ENCODE measurements around the gene HDDC3. TPM values are rescaled to one million over a fixed set of nuclear protein-coding genes. Genes with fewer than 3 reads are reported as not detected.

Gene HDDC3
- total and polyA plus RNA-seq, 8 donors = 12.1 to 22.1 (median 19.2) TPM; not detected in 2

DNA sequence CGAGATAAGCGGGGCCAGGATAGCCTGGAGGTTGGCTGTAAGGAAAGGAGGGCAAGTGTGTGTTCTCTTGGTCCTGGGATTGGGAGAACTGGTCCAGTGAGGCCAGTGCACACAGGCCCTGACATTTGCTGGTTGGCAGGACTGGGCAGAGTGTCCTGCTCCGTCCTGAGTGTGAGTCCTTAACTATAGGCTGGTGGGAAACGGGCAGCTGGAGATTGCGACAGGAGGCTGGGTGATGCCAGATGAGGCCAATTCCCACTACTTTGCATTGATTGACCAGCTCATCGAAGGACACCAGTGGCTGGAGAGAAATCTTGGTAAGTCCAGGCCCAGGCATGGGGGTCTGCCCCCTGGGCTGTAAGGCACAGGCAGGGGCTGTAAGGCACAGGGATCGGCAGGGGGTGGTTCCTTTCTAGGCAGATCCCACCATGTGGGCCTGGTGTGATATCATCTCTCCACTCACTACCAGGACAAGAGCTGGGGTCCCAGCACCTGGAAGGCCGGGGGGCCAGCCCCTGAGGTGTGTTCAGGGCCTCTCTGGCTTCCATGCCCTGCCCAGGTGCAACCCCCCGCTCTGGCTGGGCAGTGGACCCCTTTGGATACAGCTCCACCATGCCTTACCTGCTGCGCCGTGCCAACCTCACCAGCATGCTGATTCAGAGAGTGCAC is 26.0 kb downstream of the HDDC3 start:
- intact Hi-C loops (cut with DNase I; ENCODE audit: low total_unique reads) = no loop called here
- Histone ChIP-seq H3K27me3 (no peaks in the 10 kb centered on the region), H3K4me1 (peaks cover 19 to 38% (median 30%) of the 10 kb centered on the region in 4 donors), H3K36me3 (peaks cover 60 to 67% (median 66%) of the 10 kb centered on the region in 4 donors), H3K4me3 (no peak overlapping the region), H3K27ac (no peak overlapping the region), H3K9me3 (no peaks in the 10 kb centered on the region)
- 91 to 98% (median 96%) methylated on average over 8 to 11 of the region's 11 CpGs for WGBS, 5 donors
- no peak for TF ChIP-seq POLR2A (IDR thresholded peaks at IDR 0.05)
- TF ChIP-seq, protein P1, sequence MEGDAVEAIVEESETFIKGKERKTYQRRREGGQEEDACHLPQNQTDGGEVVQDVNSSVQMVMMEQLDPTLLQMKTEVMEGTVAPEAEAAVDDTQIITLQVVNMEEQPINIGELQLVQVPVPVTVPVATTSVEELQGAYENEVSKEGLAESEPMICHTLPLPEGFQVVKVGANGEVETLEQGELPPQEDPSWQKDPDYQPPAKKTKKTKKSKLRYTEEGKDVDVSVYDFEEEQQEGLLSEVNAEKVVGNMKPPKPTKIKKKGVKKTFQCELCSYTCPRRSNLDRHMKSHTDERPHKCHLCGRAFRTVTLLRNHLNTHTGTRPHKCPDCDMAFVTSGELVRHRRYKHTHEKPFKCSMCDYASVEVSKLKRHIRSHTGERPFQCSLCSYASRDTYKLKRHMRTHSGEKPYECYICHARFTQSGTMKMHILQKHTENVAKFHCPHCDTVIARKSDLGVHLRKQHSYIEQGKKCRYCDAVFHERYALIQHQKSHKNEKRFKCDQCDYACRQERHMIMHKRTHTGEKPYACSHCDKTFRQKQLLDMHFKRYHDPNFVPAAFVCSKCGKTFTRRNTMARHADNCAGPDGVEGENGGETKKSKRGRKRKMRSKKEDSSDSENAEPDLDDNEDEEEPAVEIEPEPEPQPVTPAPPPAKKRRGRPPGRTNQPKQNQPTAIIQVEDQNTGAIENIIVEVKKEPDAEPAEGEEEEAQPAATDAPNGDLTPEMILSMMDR (IDR thresholded peaks at IDR 0.05) = no peak
- DNase-seq = no peak

DNA sequence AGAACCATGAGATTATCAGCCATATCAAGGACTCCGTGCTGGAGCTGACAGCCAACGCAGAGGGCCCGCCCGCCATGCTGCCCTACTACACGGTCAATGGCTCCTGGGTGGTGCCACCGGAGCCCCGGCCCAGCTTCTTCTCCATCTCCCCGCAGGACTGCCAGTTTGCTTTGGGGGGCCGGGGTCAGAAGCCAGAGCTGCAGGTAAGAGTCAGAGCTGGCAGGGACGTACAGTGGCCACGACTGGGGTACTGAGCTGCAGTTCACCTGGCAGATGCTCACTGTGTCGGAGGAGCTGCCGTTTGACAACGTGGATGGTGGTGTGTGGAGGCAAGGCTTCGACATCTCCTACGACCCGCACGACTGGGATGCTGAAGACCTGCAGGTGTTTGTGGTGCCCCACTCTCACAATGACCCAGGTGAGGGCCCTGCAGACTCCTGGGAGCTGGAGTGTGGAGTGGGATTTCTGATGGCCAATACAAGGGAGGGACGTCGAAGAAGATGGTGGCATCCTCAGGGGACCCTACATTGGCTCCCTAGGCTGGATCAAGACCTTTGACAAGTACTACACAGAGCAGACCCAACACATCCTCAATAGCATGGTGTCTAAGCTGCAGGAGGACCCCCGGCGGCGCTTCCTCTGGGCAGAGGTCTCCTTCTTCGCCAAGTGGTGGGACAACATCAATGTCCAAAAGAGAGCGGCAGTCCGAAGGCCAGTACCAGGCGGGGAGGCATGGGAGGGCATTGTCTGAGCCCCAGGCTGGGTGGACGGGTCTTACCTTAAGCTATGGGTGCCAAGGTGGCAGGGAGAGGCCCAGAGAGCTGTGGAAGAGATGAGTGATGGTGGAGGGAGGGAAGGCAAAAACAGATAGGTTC is 26.8 kb downstream of the HDDC3 start:
- no peak for DNase-seq
- Histone ChIP-seq H3K9me3 (no peaks in the 10 kb centered on the region), H3K36me3 (peaks cover 53 to 59% (median 59%) of the 10 kb centered on the region in 4 donors), H3K4me1 (peaks cover 19 to 38% (median 31%) of the 10 kb centered on the region in 4 donors), H3K27me3 (no peaks in the 10 kb centered on the region), H3K4me3 (no peak overlapping the region), H3K27ac (no peak overlapping the region)
- intact Hi-C loops (cut with DNase I; ENCODE audit: low total_unique reads) = no loop called here
- 93 to 98% (median 96%) methylated on average over 23 to 28 of the region's 28 CpGs for WGBS, 5 donors
- no peak for TF ChIP-seq POLR2AphosphoS5 (IDR thresholded peaks at IDR 0.05)
- no peak for TF ChIP-seq EP300 (IDR thresholded peaks at IDR 0.05)
- TF ChIP-seq POLR2A (IDR thresholded peaks at IDR 0.05) = no peak
- TF ChIP-seq, protein P1 (IDR thresholded peaks at IDR 0.05) = no peak

DNA sequence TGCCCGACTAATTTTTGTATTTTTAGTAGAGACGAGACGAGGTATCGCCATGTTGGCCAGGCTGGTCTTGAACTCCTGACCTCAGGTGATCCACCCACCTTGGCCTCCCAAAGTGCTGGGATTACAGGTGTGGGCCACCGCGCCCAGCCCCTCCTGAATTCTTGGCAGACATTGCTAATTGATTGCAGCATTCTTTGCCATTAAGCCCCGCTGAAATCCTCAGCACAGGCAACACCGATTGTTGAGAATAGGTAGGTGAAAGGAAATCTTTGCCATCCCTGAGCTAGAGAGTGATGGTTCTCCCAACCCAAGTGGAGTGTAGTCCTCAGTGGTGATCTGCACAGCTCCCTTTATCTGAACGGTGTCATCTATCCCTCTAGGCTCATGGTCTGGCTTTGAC is 27.6 kb downstream of the HDDC3 start:
- no peaks in the 10 kb centered on the region for H3K27me3 ChIP-seq
- intact Hi-C loops (cut with DNase I; ENCODE audit: low total_unique reads) = no loop called here
- DNase-seq = no peak
- no peak overlapping the region for H3K4me3 ChIP-seq
- no peak overlapping the region for H3K27ac ChIP-seq
- no peaks in the 10 kb centered on the region for H3K9me3 ChIP-seq
- H3K4me1 ChIP-seq = peaks cover 19 to 38% (median 31%) of the 10 kb centered on the region in 4 donors
- WGBS, 5 donors = 92 to 95% (median 93%) methylated on average over 8 to 9 of the region's 9 CpGs
- no peak for TF ChIP-seq POLR2AphosphoS5 (IDR thresholded peaks at IDR 0.05)
- TF ChIP-seq, protein P1 (IDR thresholded peaks at IDR 0.05) = no peak
- H3K36me3 ChIP-seq = peaks cover 45 to 51% (median 51%) of the 10 kb centered on the region in 4 donors

DNA sequence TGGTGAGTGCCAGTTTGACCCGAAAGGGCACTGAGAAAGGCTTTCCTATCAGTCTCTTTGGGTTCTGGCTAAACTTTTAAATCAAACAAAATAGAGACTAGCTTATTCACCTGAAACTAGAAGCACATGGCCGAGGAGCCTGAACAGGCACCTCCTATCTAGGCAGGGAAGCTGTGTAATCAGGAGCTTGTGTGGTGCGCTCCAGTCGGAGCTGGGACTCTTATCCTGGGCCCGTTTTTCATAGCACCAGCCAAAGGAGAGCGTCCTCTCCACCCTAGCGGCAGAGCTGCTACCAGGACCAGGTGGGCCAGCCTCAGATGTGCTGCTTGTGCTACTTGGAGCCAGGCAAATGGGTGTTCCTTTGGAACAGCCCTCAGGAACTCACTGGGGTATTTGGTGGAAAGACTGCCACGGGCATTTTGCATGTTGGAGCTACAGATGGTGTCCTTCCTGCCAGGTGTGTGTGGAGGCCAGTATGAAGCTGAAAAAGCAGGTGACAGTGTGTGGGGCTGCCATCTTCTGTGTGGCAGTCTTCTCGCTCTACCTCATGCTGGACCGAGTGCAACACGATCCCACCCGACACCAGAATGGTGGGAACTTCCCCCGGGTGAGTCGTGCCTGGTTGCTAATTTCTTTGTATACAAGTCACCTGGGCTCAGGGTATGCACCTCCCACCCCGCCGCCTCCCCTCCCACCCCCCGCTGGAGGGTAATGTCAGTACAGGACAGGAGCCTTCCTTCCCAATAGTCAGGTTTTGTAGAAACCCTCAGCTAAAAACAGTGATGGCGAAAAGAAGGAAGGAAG is 28.4 kb downstream of the HDDC3 start:
- TF ChIP-seq POLR2AphosphoS5 (IDR thresholded peaks at IDR 0.05) = peak in 1 of 3 donors; percentile 31
- no peak for TF ChIP-seq EP300 (IDR thresholded peaks at IDR 0.05)
- peak overlapping the region; percentile 93 to 99 (median 97) for H3K27ac ChIP-seq
- DNase-seq = peak; percentile 57 to 78
- H3K4me1 ChIP-seq = peaks cover 19 to 38% (median 31%) of the 10 kb centered on the region in 4 donors
- H3K27me3 ChIP-seq = no peaks in the 10 kb centered on the region
- no peaks in the 10 kb centered on the region for H3K9me3 ChIP-seq
- H3K4me3 ChIP-seq = peak overlapping the region; percentile 81 to 92 (median 83)
- intact Hi-C loops (cut with DNase I; ENCODE audit: low total_unique reads) = no loop called here
- 39 to 63% (median 47%) methylated on average over 16 to 18 of the region's 18 CpGs for WGBS, 5 donors
- H3K36me3 ChIP-seq = peaks cover 37 to 43% (median 43%) of the 10 kb centered on the region in 4 donors

Data from stomach (tissue), 9 donors.